HCT116 (cell line): ENCODE measurements around the gene LPAR2.

ENCODE experiments used
- CEBPB ChIP-seq: IDR thresholded peaks from 2 replicates; pipeline ENCODE4 v1.6.1; 2012; ENCODE audit warnings: low read depth
- ELF1 ChIP-seq: IDR thresholded peaks from 2 replicates; pipeline ENCODE4 v1.6.1; 2012; ENCODE audit warnings: low read depth, borderline replicate concordance
- POLR2AphosphoS5 ChIP-seq: IDR thresholded peaks from 2 replicates; pipeline ENCODE4 v1.6.1; 2011; ENCODE audit warnings: mild to moderate bottlenecking, low read depth, low read length, moderate library complexity
- SIN3A ChIP-seq: IDR thresholded peaks from 2 replicates; pipeline ENCODE4 v1.6.1; 2012; ENCODE audit warnings: low read depth
- TCF7L2 ChIP-seq: IDR thresholded peaks from 2 replicates; pipeline ENCODE4 v1.7.0; 2011; ENCODE audit warnings: borderline replicate concordance, inconsistent platforms; ENCODE audit not compliant: insufficient read depth, insufficient read length; ENCODE audit errors: extremely low read depth
- YY1 ChIP-seq: IDR thresholded peaks from 2 replicates; pipeline ENCODE4 v1.6.1; 2011; ENCODE audit warnings: low read length, low read depth, moderate library complexity, mild to moderate bottlenecking; ENCODE audit not compliant: insufficient replicate concordance; ENCODE audit errors: extremely low read depth
- TF ChIP-seq, protein P1 (sequence below), 3 experiments: fragments of 200-600 bp in 1 of 3; sonication (generic) in 1 of 3; IDR thresholded peaks in 2 of 3; conservative IDR thresholded peaks in 1 of 3; 2 replicates each; pipeline ENCODE4 v1.5.1; 2012 to 2017; ENCODE audit warnings: low read depth in 2 of 3, low read length in 2 of 3, antibody characterized with exemption in 1 of 3, borderline replicate concordance in 1 of 3, control low read depth in 1 of 3, mild to moderate bottlenecking in 1 of 3, mixed read lengths in 1 of 3, mixed run types in 1 of 3, moderate library complexity in 1 of 3; ENCODE audit not compliant: insufficient read depth in 1 of 3
- TF ChIP-seq, protein P2 (sequence below): IDR thresholded peaks from 2 replicates; pipeline ENCODE4 v1.6.1; 2012
- TF ChIP-seq, protein P3 (sequence below): IDR thresholded peaks from 2 replicates; pipeline ENCODE4 v1.6.1; 2011; ENCODE audit warnings: mild to moderate bottlenecking, low read length, moderate library complexity; ENCODE audit not compliant: insufficient replicate concordance; ENCODE audit errors: extremely low read depth

DNA sequence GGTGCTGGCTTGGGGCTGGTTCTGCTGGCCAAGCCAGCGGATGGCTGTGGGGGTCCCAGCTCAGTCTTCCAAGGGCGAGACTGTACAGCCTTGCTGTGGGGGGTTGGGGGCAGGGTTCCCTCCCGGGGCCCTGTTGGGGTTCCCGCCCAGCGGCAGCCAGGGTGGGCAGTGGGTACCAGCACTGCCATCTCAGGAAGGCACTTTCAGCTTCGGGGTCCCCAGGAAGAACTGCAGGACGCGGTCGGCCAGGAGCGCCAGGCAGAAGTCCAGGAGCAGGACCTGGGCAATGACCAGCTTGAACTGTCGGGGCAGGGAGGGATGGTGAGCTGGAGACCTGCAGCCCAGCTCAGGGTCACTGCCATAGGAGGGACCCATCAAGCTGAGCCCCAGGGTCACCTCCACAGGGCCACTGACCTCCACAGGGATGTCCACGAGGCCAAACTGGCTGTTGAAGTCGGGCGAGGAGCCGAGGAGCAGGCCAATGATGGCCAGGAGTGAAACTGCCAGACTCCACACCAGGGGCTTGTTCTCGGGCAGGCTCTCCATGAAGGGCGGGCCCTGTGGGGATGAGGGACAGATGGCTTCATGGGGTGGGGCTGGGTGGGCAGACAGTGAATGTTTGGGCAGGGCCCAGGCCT is 17.3 kb upstream of the LPAR2 start:
- TF ChIP-seq, protein P1, sequence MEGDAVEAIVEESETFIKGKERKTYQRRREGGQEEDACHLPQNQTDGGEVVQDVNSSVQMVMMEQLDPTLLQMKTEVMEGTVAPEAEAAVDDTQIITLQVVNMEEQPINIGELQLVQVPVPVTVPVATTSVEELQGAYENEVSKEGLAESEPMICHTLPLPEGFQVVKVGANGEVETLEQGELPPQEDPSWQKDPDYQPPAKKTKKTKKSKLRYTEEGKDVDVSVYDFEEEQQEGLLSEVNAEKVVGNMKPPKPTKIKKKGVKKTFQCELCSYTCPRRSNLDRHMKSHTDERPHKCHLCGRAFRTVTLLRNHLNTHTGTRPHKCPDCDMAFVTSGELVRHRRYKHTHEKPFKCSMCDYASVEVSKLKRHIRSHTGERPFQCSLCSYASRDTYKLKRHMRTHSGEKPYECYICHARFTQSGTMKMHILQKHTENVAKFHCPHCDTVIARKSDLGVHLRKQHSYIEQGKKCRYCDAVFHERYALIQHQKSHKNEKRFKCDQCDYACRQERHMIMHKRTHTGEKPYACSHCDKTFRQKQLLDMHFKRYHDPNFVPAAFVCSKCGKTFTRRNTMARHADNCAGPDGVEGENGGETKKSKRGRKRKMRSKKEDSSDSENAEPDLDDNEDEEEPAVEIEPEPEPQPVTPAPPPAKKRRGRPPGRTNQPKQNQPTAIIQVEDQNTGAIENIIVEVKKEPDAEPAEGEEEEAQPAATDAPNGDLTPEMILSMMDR (IDR thresholded peaks at IDR 0.05 in 2 of 3, conservative IDR thresholded peaks at IDR 0.05 in 1 of 3; ENCODE audit: borderline replicate concordance in 1 of 3, insufficient read depth in 1 of 3, low read depth in 2 of 3, low read length in 2 of 3) = no peak
- TF ChIP-seq POLR2AphosphoS5 (no peak), CEBPB (no peak), ELF1 (no peak), YY1 (no peak), TCF7L2 (no peak), SIN3A (no peak)
- TF ChIP-seq, protein P2, sequence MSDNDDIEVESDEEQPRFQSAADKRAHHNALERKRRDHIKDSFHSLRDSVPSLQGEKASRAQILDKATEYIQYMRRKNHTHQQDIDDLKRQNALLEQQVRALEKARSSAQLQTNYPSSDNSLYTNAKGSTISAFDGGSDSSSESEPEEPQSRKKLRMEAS = no peak
- TF ChIP-seq, protein P3, sequence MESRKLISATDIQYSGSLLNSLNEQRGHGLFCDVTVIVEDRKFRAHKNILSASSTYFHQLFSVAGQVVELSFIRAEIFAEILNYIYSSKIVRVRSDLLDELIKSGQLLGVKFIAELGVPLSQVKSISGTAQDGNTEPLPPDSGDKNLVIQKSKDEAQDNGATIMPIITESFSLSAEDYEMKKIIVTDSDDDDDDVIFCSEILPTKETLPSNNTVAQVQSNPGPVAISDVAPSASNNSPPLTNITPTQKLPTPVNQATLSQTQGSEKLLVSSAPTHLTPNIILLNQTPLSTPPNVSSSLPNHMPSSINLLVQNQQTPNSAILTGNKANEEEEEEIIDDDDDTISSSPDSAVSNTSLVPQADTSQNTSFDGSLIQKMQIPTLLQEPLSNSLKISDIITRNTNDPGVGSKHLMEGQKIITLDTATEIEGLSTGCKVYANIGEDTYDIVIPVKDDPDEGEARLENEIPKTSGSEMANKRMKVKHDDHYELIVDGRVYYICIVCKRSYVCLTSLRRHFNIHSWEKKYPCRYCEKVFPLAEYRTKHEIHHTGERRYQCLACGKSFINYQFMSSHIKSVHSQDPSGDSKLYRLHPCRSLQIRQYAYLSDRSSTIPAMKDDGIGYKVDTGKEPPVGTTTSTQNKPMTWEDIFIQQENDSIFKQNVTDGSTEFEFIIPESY = no peak
